ENCODE results near the gene RBM46. TPM values are rescaled to one million over a fixed set of nuclear protein-coding genes. Genes with fewer than 3 reads are reported as not detected.

RBM46 gene, protein sequence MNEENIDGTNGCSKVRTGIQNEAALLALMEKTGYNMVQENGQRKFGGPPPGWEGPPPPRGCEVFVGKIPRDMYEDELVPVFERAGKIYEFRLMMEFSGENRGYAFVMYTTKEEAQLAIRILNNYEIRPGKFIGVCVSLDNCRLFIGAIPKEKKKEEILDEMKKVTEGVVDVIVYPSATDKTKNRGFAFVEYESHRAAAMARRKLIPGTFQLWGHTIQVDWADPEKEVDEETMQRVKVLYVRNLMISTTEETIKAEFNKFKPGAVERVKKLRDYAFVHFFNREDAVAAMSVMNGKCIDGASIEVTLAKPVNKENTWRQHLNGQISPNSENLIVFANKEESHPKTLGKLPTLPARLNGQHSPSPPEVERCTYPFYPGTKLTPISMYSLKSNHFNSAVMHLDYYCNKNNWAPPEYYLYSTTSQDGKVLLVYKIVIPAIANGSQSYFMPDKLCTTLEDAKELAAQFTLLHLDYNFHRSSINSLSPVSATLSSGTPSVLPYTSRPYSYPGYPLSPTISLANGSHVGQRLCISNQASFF
- not detected in 2 replicates for total RNA-seq

DNA sequence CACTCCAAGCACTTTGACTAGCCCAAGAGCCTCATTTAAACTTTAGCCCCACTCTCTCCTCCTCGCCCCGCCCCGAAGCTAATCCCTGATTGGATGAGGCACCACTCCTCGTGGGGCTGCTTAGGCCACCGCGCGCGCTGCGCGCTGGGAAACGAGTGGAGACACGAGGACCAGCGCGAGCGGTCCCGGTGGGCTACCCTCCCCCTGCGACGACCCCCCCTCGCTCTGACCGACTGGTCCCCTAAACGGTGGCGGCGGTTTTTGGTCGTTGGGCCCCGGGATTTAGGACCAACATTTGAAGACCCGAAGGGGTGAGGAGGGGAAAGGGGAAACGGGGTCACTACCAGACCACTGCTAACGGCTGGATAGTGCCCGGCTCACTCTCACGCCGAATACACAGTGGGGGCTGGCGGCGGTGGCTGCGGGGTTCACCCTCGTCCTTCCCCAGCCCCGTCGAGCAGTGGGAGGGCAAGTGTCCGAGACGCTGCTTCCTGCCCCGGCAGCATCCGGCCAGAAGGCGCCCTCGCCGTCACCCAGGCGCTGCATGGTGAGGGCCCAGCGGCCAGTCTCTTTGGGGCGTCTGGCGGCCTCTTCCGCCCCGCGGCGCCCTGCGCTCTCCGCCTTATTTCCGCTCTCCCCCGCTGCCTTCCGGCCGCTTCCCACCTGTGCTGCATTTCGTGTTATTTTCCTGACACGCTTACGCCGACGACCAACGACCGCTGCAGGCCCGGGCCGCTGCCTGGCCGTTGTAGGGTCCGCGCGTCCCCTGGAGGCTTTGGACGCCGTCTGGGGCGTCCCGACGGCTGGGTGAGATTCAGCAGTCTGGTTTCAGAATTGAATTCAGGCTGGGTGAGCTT is at the start of gene RBM46:
Gene RBM46 (plus strand): TSS at position 147 of the 857 bp plus-strand sequence. CDS start 15,481 bp downstream, outside the sequence.
- ChIA-PET CTCF (no interaction called here), POLR2A (no interaction called here)
- Mint-ChIP-seq H3K27me3 (peaks cover 7% of the 10 kb centered on the region), H3K4me3 (no peak within 1 kb of the TSS), H3K36me3 (ENCODE audit: low read depth) (no peaks in the 10 kb centered on the region), H3K9me3 (no peaks in the 10 kb centered on the region), H3K4me1 (no peaks in the 10 kb centered on the region), H3K27ac (no peak within 1 kb of the TSS)
- DNase-seq = no peak
- intact Hi-C loops (cut with micrococcal nuclease) = no loop called here
- TF ChIP-seq CTCF (IDR thresholded peaks at IDR 0.05) = no peak
- ATAC-seq (ENCODE audit: low read depth) = no peak

- no peak overlapping the region for H3K27ac Mint-ChIP-seq
- no peak for DNase-seq
- intact Hi-C loops (cut with micrococcal nuclease) = no loop called here
- CTCF ChIA-PET = no interaction called here
- no peak for TF ChIP-seq CTCF (IDR thresholded peaks at IDR 0.05)
- no peak for ATAC-seq (ENCODE audit: low read depth)
- H3K36me3 Mint-ChIP-seq (ENCODE audit: low read depth) = no peaks in the 10 kb centered on the region
- POLR2A ChIA-PET = no interaction called here
- H3K9me3 Mint-ChIP-seq = no peaks in the 10 kb centered on the region
- H3K4me1 Mint-ChIP-seq = no peaks in the 10 kb centered on the region
- H3K27me3 Mint-ChIP-seq = peaks cover 2% of the 10 kb centered on the region
- H3K4me3 Mint-ChIP-seq = no peak overlapping the region
Measured at GRCh38 chr4:154731756-154732155, 49.3 kb upstream of the RBM46 start.

DNA sequence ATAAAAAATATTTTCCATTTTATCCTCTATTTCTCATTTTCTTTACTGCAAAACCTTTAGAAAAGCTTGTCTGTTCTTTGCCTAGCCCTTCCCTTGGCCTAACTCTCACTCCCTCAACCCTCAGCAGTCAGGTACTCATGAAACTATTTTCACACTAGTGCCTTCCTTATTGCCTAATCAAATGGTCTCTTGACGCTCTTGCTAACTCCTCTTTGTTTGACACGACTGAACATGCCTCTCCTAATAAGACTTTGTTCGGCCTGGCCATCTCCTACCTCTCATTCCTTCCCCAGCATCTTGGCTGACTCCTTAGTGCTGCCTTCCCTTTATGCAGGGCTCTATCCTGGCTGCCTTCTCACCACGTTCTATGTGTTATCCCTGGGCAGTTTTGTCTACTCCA is 48.4 kb upstream of the RBM46 start:
- no peak for TF ChIP-seq CTCF (IDR thresholded peaks at IDR 0.05)
- POLR2A ChIA-PET = no interaction called here
- CTCF ChIA-PET = no interaction called here
- intact Hi-C loops (cut with micrococcal nuclease) = no loop called here
- DNase-seq (no peak), ATAC-seq (ENCODE audit: low read depth) (no peak)
- Mint-ChIP-seq H3K27ac (no peak overlapping the region), H3K36me3 (ENCODE audit: low read depth) (no peaks in the 10 kb centered on the region), H3K9me3 (no peaks in the 10 kb centered on the region), H3K4me3 (no peak overlapping the region), H3K27me3 (peaks cover 2% of the 10 kb centered on the region), H3K4me1 (no peaks in the 10 kb centered on the region)

DNA sequence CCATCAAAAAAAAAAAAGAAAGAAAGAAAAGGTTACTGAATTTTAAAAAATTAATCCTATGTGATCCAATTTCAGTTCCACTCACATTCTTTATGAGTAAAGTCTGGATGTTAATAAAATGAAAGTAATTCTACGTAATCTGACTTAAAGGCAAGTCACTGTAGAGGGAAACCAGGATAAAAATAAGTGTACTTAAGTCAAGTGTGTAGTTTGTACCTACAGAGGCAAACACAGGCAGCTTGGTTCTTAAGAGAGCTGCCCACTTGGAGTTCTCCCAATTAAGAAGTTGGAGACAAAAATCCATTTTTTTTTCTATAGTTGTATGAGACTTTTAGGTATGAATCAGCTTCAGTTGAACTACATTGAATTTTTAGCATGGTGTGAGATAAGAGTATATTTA is 44.3 kb upstream of the RBM46 start:
- TF ChIP-seq CTCF (IDR thresholded peaks at IDR 0.05) = no peak
- ChIA-PET CTCF (no interaction called here), POLR2A (no interaction called here)
- Mint-ChIP-seq H3K36me3 (ENCODE audit: low read depth) (no peaks in the 10 kb centered on the region), H3K27ac (no peak overlapping the region), H3K27me3 (peaks cover 20% of the 10 kb centered on the region), H3K4me1 (peaks cover under 1% of the 10 kb centered on the region), H3K9me3 (no peaks in the 10 kb centered on the region), H3K4me3 (no peak overlapping the region)
- DNase-seq (no peak), ATAC-seq (ENCODE audit: low read depth) (no peak)
- intact Hi-C loops (cut with micrococcal nuclease) = no loop called here

- Mint-ChIP-seq H3K27me3 (peaks cover 30% of the 10 kb centered on the region), H3K36me3 (ENCODE audit: low read depth) (no peaks in the 10 kb centered on the region), H3K4me1 (peaks cover 13% of the 10 kb centered on the region), H3K4me3 (no peak overlapping the region), H3K27ac (no peak overlapping the region), H3K9me3 (no peaks in the 10 kb centered on the region)
- ATAC-seq (ENCODE audit: low read depth) (no peak), DNase-seq (no peak)
- intact Hi-C loops (cut with micrococcal nuclease) = no loop called here
- ChIA-PET POLR2A (no interaction called here), CTCF (no interaction called here)
- no peak for TF ChIP-seq CTCF (IDR thresholded peaks at IDR 0.05)
Measured at GRCh38 chr4:154738426-154738825, 42.6 kb upstream of the RBM46 start.
